ENCODE results near the gene TAF9.
"Not testable (repeated sequence)": the region's sequence is repeated elsewhere in the genome, so short reads cannot be mapped to it uniquely, and the experiment has no call there.

Gene TAF9, protein sequence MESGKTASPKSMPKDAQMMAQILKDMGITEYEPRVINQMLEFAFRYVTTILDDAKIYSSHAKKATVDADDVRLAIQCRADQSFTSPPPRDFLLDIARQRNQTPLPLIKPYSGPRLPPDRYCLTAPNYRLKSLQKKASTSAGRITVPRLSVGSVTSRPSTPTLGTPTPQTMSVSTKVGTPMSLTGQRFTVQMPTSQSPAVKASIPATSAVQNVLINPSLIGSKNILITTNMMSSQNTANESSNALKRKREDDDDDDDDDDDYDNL

DNA sequence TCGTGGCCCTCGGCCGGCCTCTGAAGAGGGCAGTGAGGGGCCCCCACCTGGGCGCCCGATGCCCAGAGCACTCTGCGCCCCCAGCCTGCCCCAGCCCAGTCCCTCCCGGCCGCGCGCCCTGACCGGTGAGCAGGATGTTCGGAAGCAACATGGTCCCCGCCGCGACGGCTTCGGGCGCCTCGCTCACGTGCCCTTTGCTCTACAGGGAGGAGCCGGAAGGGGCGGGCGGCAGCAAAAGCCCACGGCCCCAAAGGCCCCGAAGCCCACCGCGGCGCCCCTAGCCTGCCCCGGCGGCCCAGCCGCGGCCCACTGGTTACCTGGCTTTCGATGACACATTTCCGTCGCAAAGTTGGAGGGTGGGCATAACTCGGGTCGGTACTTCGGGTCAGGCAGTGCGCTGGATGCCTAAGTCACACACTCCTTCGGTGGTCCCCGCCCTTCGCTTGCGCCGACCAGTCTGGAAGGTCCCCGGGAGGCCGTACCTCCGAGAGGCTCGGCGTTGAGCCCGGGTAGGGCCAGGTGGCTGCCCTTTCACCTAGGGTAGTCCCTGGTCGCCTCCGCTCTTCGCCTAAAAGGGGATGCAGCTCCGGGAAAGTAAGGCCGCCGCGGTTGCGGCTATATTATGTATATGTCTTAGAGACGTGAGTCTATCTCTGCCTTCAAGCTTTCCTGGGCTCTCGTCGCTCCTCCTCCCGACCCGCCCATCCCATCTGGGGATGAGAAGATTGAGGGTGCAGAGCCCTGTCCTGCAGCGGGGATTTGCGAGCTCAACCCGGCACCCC lies at the start of gene TAF9, which contains the start of the genes AK6 and RAD17:
TAF9 (minus strand) TSS at position 181 of the 782 bp plus-strand sequence. CDS start 3,783 bp downstream, outside the sequence.
AK6 (minus strand) TSS at position 181 of the 782 bp plus-strand sequence; CDS start at position 151, 30 bp downstream.
RAD17 (plus strand) TSS at position 479 of the 782 bp plus-strand sequence. CDS start 2,391 bp downstream, outside the sequence.
- peak; percentile 78 to 84 for DNase-seq (ENCODE audit: low read depth in 2 of 2)

DNA sequence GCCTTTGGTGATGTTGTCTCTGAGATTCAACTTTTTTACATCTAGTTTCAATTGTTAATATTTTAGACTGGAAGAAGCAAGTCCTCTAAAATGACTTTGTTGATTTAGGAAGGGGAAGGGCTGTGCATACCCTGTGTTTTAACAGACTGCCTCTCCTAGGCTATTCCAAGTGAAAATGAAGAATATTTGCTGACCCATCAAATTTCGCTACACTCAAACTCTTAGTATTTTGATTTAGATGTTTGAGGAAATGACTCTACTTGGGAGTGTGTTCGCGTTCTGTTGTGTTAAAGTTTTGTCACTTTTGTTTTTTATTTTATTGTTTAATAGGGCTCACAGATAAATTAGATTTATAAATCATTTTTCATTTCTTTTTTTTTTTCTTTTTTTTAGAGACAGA lies 49.2 kb upstream of the TAF9 start:
- DNase-seq (ENCODE audit: low read depth in 2 of 2): no peak

DNA sequence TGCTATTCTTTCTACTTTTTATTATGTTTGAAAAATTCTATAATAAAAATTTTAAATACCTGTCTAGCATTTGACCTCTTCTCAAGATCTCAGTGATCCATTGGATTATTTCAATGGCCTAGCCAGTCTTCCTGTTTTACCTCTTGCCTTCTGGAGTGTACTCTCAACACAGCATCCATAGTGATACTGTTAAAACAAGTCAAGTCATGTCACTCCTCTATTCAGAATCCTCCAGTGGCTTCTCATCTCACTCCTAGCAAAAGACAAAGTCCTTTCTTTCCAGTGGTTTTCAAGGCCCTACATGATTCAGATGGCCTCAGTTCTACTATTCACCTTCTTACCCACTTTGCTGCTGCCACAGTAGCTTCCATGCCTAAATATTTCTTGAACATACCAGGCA lies 47.4 kb upstream of the TAF9 start:
- no peak for DNase-seq (ENCODE audit: low read depth in 2 of 2)

DNA sequence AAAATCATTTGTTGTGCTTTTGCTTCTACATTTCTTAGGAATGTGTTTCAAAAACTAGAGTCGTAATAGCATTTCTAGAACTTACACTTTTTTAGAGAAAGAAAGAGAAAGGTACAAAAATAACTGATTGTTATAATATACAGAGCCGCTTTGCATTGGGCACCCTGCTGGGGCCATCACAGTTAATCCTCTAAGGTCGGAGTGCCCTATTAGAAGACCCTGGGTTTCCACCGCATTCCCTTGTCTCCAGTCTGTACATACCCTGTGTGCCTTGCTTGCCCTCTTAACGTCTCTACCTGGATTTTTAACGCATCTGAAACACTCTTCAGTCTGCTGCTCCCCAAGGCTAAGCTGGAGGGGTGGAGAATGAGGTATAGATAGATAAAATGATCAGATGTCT lies 46.9 kb upstream of the TAF9 start:
- no peak for DNase-seq (ENCODE audit: low read depth in 2 of 2)

DNA sequence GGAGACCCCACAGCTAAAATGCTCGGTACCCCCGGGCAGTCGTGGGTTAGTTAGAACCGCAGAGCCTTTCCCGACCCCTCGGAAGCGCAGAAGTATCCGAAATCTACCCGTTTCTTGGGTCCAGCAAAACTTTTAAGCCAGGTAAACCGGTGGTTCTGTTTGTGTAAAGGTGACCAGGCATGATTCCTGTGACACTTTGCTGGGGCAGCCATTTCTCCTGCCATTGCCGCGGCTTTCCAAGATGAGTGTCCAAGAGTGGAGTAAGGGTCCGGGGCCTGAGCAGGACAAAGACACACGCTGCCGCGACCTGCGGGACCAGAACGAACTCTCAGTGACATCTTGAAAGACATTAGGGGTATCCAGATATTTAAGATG lies 46.3 kb upstream of the TAF9 start:
- no peak for DNase-seq (ENCODE audit: low read depth in 2 of 2)

DNA sequence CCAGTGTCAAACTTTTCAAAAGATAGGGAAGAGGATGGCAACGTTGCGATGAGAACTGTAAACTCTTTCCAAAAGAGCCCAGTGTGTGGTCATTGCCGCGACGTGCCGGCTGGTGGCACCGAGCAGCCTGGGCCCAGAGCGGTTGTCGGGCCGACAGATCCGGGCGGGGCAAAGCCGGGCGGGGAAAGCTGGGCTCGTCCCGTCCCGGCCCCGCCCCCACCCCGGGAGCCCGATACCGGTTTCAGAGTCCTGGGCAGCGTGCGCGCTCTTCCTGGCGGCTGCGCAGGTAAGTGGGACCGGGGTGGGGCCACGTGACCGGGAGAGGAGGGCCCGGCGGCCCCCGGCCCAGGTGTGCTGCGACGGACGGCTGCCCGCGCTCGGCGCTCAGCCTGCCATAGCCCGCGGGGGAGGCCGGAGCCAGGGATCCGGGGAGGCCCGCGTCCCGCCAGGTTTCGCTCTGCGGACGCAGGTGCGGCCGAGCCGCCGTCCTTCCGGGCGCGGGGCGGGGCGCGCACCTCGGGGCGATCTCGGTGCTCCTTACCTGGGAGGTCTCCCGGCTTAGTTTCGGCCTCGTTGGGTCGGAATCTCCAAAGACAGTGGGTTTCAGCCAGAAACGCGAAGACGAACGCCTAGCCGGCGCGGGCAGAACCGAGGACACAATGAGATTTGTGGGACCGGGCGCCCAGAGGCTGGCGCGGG lies 45.7 kb upstream of the TAF9 start, which contains the start of gene MARVELD2:
MARVELD2 (plus strand) TSS at position 232 of the 699 bp plus-strand sequence. CDS start 4,270 bp downstream, outside the sequence.
- DNase-seq (ENCODE audit: low read depth in 2 of 2): peak; percentile 3 to 50

DNA sequence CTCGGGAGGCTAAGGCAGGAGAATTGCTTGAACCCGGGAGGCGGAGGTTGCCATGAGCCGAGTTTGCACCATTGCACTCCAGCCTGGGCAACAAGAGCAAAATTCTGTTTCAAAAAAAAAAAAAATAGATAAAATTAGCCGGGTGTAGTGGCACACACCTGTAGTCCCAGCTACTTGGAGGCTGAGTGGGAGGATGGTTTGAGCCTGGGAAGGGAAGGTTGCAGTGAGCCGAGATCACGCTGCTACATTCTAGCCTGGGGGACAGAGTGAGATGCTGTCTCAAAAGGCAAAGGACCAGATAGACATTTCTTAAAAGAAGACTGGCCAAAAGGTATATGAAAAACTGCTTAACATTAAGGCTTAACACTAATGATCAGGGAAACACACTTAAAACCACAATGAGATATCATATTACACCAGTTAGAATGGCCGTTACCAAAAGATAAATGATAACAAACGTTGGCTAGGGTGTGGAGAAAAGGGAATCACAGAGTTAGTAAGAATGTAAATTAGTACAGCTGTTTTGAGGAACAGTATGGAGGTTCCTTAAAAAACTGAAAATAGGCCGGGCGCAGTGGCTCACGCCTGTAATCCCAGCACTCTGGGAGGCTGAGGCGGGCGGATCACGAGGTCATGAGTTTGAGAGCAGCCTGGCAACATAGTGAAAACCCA lies 35.5 kb upstream of the TAF9 start:
- DNase-seq (ENCODE audit: low read depth in 2 of 2): no peak

DNA sequence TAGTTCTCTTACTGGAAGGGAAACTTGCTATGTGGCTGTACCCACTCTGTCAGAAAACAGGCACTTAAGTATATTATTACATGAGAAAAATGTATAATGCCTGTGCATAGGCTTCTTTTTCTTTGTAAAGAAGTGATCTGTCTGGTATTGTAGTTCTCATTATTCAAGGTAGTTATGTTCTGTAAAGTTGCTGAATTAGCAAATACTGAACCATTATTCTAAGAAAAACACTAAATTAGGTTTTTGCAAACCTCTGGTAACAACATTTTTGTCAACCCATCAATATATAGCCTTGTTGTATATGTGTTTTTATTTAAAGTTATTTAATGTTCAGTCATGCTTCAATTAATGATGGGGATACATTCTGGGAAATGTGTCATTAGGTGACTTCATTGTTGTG lies 9.1 kb upstream of the TAF9 start:
- no peak for DNase-seq (ENCODE audit: low read depth in 2 of 2)

DNA sequence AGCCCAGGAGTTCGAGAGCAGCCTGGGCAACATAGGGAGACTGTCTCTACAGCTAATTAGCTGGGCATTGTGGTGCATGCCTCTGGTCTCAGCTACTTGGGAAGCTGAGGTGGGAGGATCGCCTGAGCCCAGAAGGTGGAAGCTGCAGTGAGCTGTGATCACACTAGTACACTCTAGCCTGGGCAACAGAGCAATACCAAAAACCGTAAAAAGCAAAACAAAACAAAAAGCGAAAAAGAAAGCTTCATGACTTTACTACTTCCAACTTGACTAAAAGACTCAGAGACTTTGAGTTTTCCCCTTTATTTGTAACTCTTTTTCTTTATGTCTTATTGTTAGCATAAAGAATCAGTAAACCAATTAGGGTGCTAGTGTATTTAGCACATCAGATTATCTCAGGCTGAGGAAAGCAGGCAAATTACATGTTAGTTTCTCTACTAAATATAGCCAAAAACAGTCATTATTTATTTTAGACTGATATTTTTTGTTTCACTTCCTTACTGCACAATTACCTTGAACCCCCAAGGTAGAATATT lies 5.7 kb upstream of the TAF9 start:
- DNase-seq (ENCODE audit: low read depth in 2 of 2): no peak

DNA sequence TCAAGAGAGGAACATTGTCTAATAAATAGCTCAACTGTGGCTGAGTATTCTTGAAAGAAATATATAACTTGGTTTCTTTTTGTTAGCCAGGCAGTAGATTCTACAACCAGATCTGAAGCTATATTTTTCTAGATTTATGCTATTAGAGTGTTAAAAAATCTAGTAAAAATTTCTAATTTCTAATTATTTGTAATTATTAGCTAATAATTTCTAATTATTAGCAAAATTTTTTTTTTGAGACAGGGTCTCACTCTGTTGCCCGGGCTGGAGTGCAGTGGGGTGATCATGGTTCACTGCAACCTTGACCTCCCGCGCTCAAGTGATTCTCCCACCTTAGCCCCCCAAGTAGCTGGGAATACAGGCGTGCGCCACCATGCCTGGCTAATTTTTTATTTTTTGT lies 3.1 kb upstream of the TAF9 start:
- no peak for DNase-seq (ENCODE audit: low read depth in 2 of 2)

DNA sequence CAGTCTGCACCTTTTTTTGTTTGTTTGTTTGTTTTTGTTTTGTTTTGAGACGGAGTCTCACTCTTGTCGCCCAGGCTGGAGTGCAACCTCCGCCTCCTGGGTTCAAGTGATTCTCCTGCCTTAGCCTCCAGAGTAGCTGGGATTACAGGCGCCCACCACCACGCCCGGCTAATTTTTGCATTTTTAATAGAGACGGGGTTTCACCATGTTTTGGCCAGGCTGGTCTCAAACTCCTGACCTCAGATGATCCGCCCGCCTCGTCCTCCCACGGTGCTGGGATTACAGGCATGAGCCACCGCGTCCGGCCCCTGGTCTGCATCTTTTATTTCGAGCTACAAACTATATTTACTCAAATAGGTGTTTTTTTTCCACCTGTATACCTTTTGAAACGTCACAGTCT lies 1.0 kb upstream of the TAF9 start:
- not testable (repeated sequence) for DNase-seq (ENCODE audit: low read depth in 2 of 2)

DNA sequence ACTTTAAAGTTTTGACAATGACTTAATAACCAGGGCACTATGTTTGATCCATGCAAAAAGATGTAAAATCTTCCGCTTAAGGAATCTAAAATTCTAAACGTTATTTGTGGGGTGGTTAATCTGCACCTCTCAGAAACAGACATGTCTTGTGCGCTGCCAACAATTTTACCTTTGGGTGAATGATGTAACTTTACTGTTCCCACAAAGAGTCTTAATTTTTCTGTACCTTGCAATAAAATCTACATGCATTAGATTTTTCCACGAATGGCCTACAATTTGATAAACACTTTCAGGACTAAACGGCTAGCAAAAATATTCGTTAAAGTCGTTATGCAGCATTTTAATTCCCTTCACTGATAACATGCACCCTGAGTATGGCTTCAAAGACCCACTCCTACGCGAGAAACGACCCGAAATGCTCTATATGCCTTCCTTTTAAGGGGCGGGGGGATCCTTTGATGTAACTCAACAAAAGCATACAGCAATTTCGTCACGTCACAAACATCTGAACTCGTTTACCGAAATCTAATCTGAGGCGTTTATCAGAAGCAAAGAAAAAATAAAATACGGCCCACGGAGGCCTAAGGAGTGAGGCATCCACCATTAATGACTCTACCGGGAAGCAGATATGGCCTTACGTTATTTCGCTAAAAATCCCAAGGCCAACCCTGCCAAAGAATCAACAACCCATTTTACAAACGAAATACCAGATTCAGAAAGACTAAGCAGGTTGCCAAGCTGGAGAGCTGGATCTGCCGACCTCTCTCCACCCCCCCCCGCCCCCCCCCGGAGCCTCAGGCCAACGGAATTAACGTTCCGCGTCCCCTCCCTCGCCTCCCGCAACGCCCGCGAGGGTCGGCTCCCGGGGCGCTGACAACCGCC lies 621 bp downstream of the TAF9 start:
- DNase-seq (ENCODE audit: low read depth in 2 of 2): peak in 1 of 2 donors; percentile 26

DNA sequence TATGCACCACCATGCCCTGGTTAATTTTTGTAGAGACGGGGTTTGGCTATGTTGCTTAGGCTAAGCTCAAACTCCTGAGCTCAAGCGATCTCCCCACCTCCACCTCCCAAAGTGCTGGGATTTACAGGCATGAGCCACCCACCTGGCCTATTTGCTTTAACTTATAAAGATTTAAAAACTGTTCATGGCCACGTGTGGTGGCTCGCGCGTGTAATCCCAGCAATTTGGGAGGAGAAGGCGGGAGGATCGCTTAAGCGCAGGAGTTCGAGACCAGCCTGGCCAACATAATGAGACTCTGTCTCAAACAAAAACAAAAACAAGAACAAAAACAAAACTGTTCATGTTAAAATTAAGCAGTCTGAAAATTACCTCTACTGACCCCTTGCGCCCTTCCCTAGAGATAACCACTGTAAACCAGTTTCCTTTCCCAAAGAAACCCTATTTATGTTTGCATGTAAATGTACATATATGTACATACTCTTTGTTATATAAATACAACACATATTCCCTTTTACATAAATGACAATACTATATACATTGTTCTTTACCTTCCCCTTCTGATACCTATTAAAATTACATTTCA lies 1.5 kb downstream of the TAF9 start:
- no peak for DNase-seq (ENCODE audit: low read depth in 2 of 2)

DNA sequence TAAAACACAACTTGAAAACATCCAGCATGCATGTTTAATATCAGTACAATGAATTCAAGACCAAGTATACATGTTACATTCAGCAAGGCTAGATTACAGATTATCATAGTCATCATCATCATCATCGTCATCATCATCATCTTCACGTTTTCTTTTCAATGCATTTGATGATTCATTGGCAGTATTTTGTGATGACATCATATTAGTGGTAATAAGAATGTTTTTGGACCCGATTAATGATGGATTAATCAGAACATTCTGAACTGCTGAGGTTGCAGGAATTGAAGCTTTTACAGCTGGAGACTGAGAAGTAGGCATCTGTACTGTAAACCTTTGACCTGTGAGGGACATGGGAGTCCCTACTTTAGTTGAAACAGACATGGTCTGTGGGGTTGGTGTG lies 4.5 kb downstream of the TAF9 start:
- DNase-seq (ENCODE audit: low read depth in 2 of 2): no peak

DNA sequence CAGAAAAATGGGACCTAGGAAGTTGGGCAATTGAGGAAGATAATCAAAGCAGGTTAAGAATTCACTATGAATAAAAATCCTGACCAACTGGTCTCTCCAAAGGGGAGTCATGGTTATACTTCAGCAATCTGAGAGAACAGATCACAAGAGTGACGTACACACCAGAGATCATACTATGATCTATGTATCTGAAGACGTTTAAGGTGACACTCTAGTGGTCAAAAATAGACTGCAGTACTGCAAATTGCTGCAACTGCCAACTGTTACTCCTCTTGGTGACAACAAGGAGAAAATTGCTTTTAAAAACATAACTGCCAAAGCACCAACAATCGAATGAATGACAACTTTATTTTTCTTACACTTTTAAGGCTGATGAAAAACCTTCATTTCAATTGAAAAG lies 4.9 kb downstream of the TAF9 start:
- DNase-seq (ENCODE audit: low read depth in 2 of 2): no peak

DNA sequence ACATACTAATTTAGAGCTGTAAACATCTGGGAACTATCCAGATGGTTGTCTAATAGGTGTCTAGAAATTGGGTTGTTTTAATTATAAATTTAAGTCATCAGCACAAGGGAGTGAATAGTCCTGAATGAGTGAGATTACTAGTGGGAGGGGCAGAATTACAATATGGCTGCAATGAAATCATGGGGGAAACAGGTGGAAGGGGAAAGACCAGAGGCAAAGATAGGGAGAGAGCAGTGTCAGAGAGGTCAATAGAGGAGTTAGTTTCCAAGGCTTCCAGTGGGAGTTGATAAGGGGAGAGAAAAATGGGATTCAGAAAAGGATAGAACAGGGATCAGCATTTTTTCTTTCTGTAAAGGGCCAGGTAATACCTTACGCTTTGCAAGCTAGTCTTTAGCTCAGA lies 8.9 kb downstream of the TAF9 start:
- DNase-seq (ENCODE audit: low read depth in 2 of 2): no peak

DNA sequence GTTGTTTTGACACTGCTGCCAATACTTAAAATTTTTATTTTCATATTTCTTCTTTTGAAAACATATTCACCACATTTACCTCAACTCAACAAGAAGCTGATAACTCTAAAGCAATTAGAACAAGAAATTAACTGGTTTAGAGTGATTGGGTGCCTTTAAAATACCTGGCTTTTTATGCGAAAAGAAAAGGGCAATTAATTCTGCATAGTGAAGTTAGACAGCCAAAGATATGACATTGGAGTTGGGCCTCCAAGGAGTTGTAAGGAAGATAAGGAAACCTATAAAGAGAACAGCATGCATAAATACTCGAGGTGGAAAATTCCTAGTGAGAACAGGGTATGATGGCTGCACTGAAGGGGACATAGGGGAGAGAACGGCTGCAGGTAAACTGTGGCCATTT lies 9.6 kb downstream of the TAF9 start:
- DNase-seq (ENCODE audit: low read depth in 2 of 2): no peak

DNA sequence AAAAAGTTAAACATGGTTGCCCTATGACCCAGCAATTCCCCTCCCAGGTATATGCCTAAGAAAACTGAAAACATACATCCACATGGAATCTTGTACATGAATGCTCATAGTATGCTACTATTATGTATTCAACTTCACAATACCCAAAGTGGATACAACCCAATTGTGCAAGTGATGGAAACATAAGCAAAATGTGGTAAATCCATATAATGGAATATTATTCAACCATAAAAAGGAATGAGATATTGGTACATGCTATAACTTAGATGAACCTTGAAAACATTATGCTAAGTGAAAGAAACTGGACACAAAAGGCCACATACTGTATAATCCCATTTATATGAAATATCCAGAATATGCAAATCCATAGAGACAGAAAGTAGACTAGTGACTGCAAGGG lies 18.7 kb downstream of the TAF9 start:
- no peak for DNase-seq (ENCODE audit: low read depth in 2 of 2)

DNA sequence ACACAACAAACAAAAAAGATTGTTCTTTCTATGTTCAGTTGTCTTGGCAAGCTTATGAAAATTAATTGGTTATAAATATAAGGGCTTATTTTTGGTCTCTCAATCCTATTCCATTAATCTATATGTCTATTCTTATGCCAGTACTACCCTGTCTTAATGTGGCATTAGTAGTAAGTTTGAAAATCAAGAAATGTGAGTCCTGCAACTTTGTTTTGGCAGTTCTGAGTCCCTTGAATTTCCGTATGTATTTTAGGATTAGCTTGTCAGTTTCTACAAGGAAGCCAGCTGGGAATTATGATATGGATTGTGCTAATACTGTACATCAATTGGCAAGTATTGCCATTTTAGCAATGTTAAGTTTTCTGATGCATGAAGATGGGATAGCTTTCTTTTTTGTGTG lies 26.2 kb downstream of the TAF9 start:
- DNase-seq (ENCODE audit: low read depth in 2 of 2): no peak

DNA sequence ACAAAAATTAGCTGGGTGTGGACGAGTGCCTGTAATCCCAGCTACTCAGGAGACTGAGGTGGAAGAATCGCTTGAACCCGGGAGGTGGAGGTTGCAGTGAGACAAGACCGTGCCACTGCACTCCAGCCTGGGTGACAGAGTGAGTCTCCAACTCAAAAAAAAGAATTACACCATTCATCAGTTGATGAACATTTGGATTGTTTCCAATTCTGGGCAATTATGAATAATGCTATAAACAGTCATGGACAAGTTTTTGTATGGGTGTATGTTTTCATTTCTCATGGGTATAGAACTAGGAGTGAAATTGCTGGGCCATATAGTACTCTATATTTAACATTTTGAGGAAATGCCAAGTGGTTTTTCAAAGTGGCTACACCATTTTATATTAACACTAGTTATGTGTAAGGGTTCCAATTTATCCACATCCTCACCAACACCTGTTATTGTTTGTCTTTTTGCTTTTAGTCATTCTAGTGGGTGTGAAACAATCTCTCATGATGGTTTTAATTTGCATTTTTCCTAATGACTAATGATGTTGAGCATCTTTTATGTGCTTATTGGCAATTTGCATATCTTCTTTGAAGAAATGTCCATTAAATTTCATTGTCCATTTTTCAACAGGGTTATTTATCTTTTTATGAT lies 27.7 kb downstream of the TAF9 start:
- no peak for DNase-seq (ENCODE audit: low read depth in 2 of 2)
